Measurements from ENCODE around the gene CDC123. TPM values are rescaled to one million over a fixed set of nuclear protein-coding genes. Genes with fewer than 3 reads are reported as not detected.
A peak's percentile ranks its signal among the peaks of the same experiment; 100 is the strongest.

CDC123 gene
- total and polyA plus RNA-seq, 3 experiments from 2014 or later = 97.5 to 162 (median 161) TPM

DNA sequence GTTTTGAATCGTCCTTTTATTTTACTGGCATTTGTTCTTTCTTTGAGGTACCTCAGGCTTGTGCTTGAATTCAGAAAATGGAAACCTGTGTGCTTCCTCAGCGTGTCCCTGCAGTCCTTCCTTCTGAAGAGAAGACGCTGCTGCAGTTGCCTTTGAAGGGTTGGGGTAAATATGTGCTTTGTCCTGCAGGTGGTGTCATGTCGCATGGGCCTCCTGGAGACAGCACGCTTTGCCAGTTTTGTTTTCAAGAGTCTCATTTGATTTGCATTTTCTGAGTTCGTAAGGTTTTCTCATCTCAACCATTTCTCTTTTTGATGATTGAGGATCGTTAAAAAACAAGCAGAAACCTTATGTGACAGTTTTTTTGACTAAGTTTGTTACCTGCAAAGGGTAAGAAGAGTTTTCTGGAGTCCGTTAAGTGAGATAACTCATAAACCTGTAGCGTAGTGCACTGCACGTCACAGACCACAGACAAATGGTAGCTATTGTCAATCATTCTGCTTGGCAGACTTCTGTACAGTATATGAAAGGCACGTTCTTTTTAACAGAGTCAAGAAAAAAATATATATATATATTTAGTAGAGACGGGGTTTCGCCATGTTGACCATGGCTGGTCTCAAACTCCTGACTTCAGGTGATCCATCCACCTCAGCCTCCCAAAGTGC, 57.0 kb downstream of the CDC123 start:
- H3K4me3 Mint-ChIP-seq = no peak overlapping the region
- H3K27ac Mint-ChIP-seq = no peak overlapping the region
- Histone ChIP-seq H3K27me3 (ENCODE audit: insufficient read depth, low read length, poor library complexity, severe bottlenecking) (no peaks in the 10 kb centered on the region), H3K9me3 (ENCODE audit: low read length) (no peaks in the 10 kb centered on the region), H3K36me3 (ENCODE audit: insufficient read depth, low read length) (no peaks in the 10 kb centered on the region), H3K4me1 (ENCODE audit: insufficient read depth, low read length) (no peaks in the 10 kb centered on the region), H3K27ac (ENCODE audit: low read depth, low read length) (no peak overlapping the region), H3K4me3 (ENCODE audit: low read length) (no peak overlapping the region)
- POLR2A ChIA-PET = no interaction called here
- no peaks in the 10 kb centered on the region for H3K27me3 Mint-ChIP-seq
- DNase-seq = no peak
- CTCF ChIA-PET = interaction anchor here (1.2 kb wide), 1 partner anchor 403 kb away, joined by 5 read pairs; no protein-coding TSS in a partner anchor
- peaks cover 8 to 35% (median 11%) of the 10 kb centered on the region in 3 donors for H3K36me3 Mint-ChIP-seq
- no peaks in the 10 kb centered on the region for H3K9me3 Mint-ChIP-seq
- H3K4me1 Mint-ChIP-seq = no peaks in the 10 kb centered on the region

DNA sequence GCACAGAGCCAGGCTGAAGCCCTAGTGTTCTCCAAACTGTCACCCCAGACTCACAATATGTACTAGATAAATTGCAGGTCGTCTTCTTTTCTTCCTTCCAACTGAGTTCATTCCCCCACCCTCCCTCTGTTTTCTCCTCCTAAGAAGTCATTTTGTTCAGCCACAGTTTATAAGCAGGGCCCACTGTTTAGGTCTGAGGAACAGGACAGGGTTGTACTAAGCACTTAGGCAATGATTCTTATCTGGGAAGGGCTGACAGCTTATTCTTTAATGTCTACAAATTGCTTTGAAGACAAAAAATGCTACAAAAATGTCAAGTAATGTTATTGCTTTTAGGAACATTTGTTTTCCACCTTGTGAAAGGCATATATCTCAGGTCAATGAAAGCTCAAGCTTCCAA, 59.1 kb downstream of the CDC123 start:
- no peaks in the 10 kb centered on the region for H3K27me3 Mint-ChIP-seq
- Histone ChIP-seq H3K27ac (ENCODE audit: low read depth, low read length) (no peak overlapping the region), H3K9me3 (ENCODE audit: low read length) (no peaks in the 10 kb centered on the region)

DNA sequence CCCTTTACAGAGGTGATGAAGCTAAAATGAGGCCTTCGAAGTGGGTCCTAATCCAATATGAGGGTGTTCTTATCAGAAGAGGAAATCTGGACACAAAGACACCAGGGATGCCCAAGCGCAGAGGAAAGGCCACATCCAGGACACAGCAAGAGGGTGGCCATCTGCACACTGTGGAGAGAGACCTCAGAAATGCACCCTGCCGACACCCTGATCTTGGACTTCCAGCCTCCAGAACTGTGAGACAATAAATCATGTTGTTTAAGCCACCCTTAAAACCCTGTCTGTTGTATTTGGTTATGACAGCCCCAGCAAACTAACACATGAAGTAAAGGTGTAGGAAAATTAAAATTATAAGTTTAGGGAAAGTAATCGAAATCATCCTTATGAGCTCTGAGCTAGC, 64.0 kb downstream of the CDC123 start:
- DNase-seq = no peak

More for the DNA sequence above, 59.1 kb downstream of the CDC123 start:
- H3K4me3 Mint-ChIP-seq = no peak overlapping the region
- no peaks in the 10 kb centered on the region for H3K4me1 ChIP-seq (ENCODE audit: insufficient read depth, low read length)
- H3K4me3 ChIP-seq (ENCODE audit: low read length) = no peak overlapping the region
- peak overlapping the region in 2 of 8 donors; percentile 36 to 50 for H3K27ac Mint-ChIP-seq
- peaks cover 2 to 19% (median 7%) of the 10 kb centered on the region in 3 donors for H3K36me3 Mint-ChIP-seq
- ChIA-PET POLR2A (no interaction called here), CTCF (interaction anchor here (1.9 kb wide), 1 partner anchor 9 kb away, joined by 10 read pairs; no protein-coding TSS in a partner anchor)
- H3K4me1 Mint-ChIP-seq = no peaks in the 10 kb centered on the region
- H3K9me3 Mint-ChIP-seq = no peaks in the 10 kb centered on the region
- H3K36me3 ChIP-seq (ENCODE audit: insufficient read depth, low read length) = no peaks in the 10 kb centered on the region
- no peak for DNase-seq
- no peaks in the 10 kb centered on the region for H3K27me3 ChIP-seq (ENCODE audit: insufficient read depth, low read length, poor library complexity, severe bottlenecking)

DNA sequence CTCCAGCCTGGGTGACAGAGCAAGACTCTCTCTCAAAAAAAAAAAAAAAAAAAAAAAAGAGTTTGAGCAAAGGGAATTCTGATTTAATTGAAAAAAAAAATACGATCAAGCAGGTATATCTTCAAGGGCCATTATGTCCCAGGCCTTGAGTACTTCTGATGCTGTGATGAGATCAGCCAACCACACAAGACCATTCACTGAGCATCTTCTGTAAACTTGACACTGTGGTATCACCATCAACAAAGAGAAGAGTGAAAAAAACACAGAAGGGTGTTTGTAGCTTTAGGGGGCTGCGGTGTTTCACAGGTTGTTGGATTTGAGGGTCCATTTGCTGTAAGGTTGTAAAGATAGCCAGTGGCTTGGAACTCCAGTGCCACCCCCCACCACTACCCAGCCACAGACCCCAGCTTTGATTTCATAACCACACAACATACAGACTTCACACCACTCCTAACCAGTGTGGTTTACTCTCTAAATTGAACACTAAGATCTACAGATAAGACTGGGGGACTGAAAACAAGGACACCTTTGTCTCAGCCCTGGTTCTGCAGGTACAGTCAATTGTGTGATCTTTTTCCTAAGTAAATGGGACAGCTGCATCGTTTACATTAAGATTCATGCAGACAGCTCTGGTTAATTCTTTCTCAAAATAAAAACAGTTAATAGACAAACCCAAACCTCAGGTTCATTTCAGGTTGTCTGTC, 66.4 kb downstream of the CDC123 start:
- H3K9me3 Mint-ChIP-seq = no peaks in the 10 kb centered on the region
- H3K36me3 ChIP-seq (ENCODE audit: insufficient read depth, low read length) = no peaks in the 10 kb centered on the region
- peaks cover 13 to 29% (median 28%) of the 10 kb centered on the region in 3 donors for H3K4me1 Mint-ChIP-seq
- ChIA-PET POLR2A (interaction anchor here (0.6 kb wide), 1 partner anchor 403 kb away, joined by 3 read pairs; no protein-coding TSS in a partner anchor), CTCF (interaction anchor here (0.9 to 5.9 kb wide), 4 partner anchors 13 to 447 kb away, joined by 3 to 68 read pairs (median 35); no protein-coding TSS in a partner anchor)
- H3K27me3 ChIP-seq (ENCODE audit: insufficient read depth, low read length, poor library complexity, severe bottlenecking) = no peaks in the 10 kb centered on the region
- H3K36me3 Mint-ChIP-seq = peaks cover 0 to 3% (median 0%) of the 10 kb centered on the region in 3 donors
- no peaks in the 10 kb centered on the region for H3K4me1 ChIP-seq (ENCODE audit: insufficient read depth, low read length)
- no peak overlapping the region for H3K27ac ChIP-seq (ENCODE audit: low read depth, low read length)
- no peak overlapping the region for H3K4me3 ChIP-seq (ENCODE audit: low read length)
- H3K27me3 Mint-ChIP-seq = no peaks in the 10 kb centered on the region
- H3K27ac Mint-ChIP-seq = peak overlapping the region in 1 of 8 donors; percentile 10
- no peak overlapping the region for H3K4me3 Mint-ChIP-seq
- no peaks in the 10 kb centered on the region for H3K9me3 ChIP-seq (ENCODE audit: low read length)
- DNase-seq = peak in 2 of 5 donors; percentile 16 to 36

More for the DNA sequence above, 64.0 kb downstream of the CDC123 start:
- Histone ChIP-seq H3K27ac (ENCODE audit: low read depth, low read length) (no peak overlapping the region), H3K36me3 (ENCODE audit: insufficient read depth, low read length) (no peaks in the 10 kb centered on the region), H3K27me3 (ENCODE audit: insufficient read depth, low read length, poor library complexity, severe bottlenecking) (no peaks in the 10 kb centered on the region), H3K9me3 (ENCODE audit: low read length) (no peaks in the 10 kb centered on the region), H3K4me3 (ENCODE audit: low read length) (no peak overlapping the region), H3K4me1 (ENCODE audit: insufficient read depth, low read length) (no peaks in the 10 kb centered on the region)
- Mint-ChIP-seq H3K27ac (peak overlapping the region in 1 of 8 donors; percentile 38), H3K9me3 (no peaks in the 10 kb centered on the region), H3K36me3 (peaks cover 0 to 3% (median 0%) of the 10 kb centered on the region in 3 donors), H3K4me1 (peaks cover 13 to 22% (median 21%) of the 10 kb centered on the region in 3 donors), H3K27me3 (no peaks in the 10 kb centered on the region), H3K4me3 (no peak overlapping the region)
- ChIA-PET POLR2A (no interaction called here), CTCF (interaction anchor here (0.9 to 1.8 kb wide), 2 partner anchors 64 to 397 kb away, joined by 3 to 6 read pairs; partner anchors contain the start of genes CDC123 and NUDT5)

DNA sequence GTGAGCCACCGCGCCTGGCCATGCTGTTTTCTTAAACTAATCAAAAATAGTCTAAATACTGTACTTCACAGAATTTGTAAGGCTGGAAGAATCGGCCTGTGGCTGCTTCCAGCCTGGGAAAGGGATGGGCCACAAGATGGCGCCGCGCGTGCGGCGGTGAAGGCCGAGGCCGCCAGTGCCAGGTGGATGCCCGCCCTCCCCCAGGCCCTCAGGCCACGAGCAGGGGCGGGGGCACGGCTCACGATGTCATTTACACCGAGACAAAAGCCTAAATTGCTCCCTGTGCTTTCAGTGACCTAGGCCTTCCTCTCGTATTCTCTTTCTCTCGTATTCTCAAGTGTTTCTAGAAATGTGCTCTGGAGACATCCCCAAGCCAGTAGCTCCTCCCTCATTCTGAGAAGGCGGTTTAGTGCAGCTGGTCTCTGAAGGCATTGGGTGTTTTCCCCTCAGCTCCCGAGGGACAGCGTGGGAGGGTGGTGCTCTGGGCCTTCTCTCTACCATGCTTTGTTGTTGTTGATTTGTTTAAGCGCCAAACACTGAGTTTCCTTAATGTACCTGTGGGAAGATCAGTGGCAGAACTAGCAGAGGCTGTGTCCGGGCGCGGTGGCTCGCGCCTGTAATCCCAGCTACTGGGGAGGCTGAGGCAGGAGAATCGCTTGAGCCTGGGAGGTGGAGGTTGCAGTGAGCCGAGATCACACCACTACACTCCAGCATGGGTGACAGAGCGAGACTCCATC, 68.4 kb downstream of the CDC123 start:
- Histone ChIP-seq H3K36me3 (ENCODE audit: insufficient read depth, low read length) (no peaks in the 10 kb centered on the region), H3K9me3 (ENCODE audit: low read length) (no peaks in the 10 kb centered on the region), H3K27ac (ENCODE audit: low read depth, low read length) (no peak overlapping the region), H3K4me1 (ENCODE audit: insufficient read depth, low read length) (no peaks in the 10 kb centered on the region), H3K27me3 (ENCODE audit: insufficient read depth, low read length, poor library complexity, severe bottlenecking) (no peaks in the 10 kb centered on the region), H3K4me3 (ENCODE audit: low read length) (peak overlapping the region; percentile 20)
- Mint-ChIP-seq H3K4me1 (peaks cover 13 to 29% (median 28%) of the 10 kb centered on the region in 3 donors), H3K4me3 (peak overlapping the region; percentile 34 to 79 (median 75)), H3K36me3 (no peaks in the 10 kb centered on the region), H3K27me3 (no peaks in the 10 kb centered on the region), H3K27ac (peak overlapping the region in 4 of 8 donors; percentile 33 to 87 (median 76)), H3K9me3 (no peaks in the 10 kb centered on the region)
- CTCF ChIA-PET = interaction anchor here (0.7 to 5.9 kb wide), 11 partner anchors 10 to 445 kb away, joined by 3 to 68 read pairs (median 6); no protein-coding TSS in a partner anchor
- POLR2A ChIA-PET = no interaction called here
- peak; percentile 42 to 73 (median 49) for DNase-seq

DNA sequence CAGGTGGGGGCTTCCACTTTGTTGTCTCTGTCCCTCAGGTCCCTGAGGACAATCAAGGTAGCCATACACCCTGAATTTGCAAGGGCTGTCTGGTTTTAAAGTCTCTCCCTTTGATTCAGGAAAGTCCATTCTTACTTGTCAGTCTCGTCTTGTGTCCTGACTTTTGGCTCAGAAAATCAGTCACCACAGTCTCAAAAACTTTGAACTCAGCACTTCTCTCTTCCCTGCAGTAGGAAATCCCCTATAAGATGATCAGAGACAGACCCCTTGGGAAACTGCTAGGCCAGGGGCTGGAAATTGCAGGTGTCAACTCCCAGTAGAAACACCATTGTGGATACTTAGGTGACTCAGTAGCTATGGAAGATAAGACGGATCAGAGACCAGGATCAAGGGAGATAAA, 73.1 kb downstream of the CDC123 start:
- H3K36me3 Mint-ChIP-seq = no peaks in the 10 kb centered on the region
- no peak overlapping the region for H3K27ac Mint-ChIP-seq
- H3K9me3 Mint-ChIP-seq = no peaks in the 10 kb centered on the region
- ChIA-PET POLR2A (no interaction called here), CTCF (no interaction called here)
- peaks cover 3 to 13% (median 13%) of the 10 kb centered on the region in 3 donors for H3K4me1 Mint-ChIP-seq
- Histone ChIP-seq H3K9me3 (ENCODE audit: low read length) (no peaks in the 10 kb centered on the region), H3K27me3 (ENCODE audit: insufficient read depth, low read length, poor library complexity, severe bottlenecking) (no peaks in the 10 kb centered on the region), H3K36me3 (ENCODE audit: insufficient read depth, low read length) (no peaks in the 10 kb centered on the region), H3K27ac (ENCODE audit: low read depth, low read length) (no peak overlapping the region), H3K4me3 (ENCODE audit: low read length) (no peak overlapping the region), H3K4me1 (ENCODE audit: insufficient read depth, low read length) (no peaks in the 10 kb centered on the region)
- no peak overlapping the region for H3K4me3 Mint-ChIP-seq
- H3K27me3 Mint-ChIP-seq = no peaks in the 10 kb centered on the region
- DNase-seq = no peak

DNA sequence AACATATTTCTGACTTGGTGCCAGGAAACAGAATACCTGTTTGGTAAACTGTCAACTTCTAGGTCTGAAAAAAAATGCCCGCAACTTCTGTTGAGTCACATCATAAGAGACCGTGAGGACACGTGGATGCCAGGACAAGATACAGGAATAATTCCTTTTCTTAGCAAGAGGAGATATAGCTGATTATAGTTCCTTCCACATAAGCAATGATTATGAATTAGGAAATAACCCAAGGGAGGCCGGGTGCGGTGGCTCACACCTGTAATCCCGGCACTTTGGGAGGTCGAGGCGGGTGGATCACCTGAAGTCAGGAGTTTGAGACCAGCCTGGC, 75.2 kb downstream of the CDC123 start:
- H3K36me3 Mint-ChIP-seq = no peaks in the 10 kb centered on the region
- H3K4me1 Mint-ChIP-seq = no peaks in the 10 kb centered on the region
- Histone ChIP-seq H3K4me1 (ENCODE audit: insufficient read depth, low read length) (no peaks in the 10 kb centered on the region), H3K27ac (ENCODE audit: low read depth, low read length) (no peak overlapping the region), H3K9me3 (ENCODE audit: low read length) (no peaks in the 10 kb centered on the region), H3K4me3 (ENCODE audit: low read length) (no peak overlapping the region), H3K27me3 (ENCODE audit: insufficient read depth, low read length, poor library complexity, severe bottlenecking) (no peaks in the 10 kb centered on the region), H3K36me3 (ENCODE audit: insufficient read depth, low read length) (no peaks in the 10 kb centered on the region)
- DNase-seq = no peak
- no peaks in the 10 kb centered on the region for H3K27me3 Mint-ChIP-seq
- ChIA-PET POLR2A (no interaction called here), CTCF (no interaction called here)
- no peak overlapping the region for H3K4me3 Mint-ChIP-seq
- H3K9me3 Mint-ChIP-seq = no peaks in the 10 kb centered on the region
- no peak overlapping the region for H3K27ac Mint-ChIP-seq
